ENCODE results near the gene STK16.

DNA sequence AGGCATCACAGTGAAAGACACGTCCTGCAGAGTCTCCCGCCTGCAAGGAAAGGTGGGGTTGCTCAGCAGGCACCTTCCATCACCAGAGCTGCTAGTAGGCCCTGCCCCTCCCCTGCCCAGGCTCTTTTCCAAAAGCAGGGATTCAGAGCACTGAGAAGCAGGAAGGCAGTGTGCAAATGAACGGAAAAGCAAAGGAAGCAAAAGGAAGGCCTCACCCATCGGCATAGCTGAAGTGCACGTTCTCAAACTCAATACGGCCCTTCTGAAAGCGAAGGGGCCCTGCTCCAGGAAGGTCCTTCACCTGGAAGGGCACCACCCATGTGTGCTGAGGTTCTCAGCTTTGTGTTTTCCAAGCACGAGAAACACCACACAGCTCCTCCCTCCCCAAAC is 32.3 kb upstream of the STK16 start:
- TF ChIP-seq CTCF (IDR thresholded peaks at IDR 0.05) = no peak
- TF ChIP-seq POLR2AphosphoS5 (IDR thresholded peaks at IDR 0.05) = no peak
- no peak for TF ChIP-seq POLR2A (IDR thresholded peaks at IDR 0.05)
- TF ChIP-seq EP300 (IDR thresholded peaks at IDR 0.05) = no peak

All from suprapubic skin (tissue), 4 donors.